GM19025 (cell line): Measurements from ENCODE around the gene PHLDB2.
"Not testable (repeated sequence)": the region's sequence is repeated elsewhere in the genome, so short reads cannot be mapped to it uniquely, and the experiment has no call there.

Experiments used
- ATAC-seq: cut with Tn5 transposase; IDR thresholded peaks from one replicate; pipeline ENCODE4 v1.9.1; 2021; ENCODE audit warnings: mild to moderate bottlenecking, low read depth, moderate library complexity; ENCODE audit not compliant: unreplicated experiment

The PHLDB2 gene

DNA sequence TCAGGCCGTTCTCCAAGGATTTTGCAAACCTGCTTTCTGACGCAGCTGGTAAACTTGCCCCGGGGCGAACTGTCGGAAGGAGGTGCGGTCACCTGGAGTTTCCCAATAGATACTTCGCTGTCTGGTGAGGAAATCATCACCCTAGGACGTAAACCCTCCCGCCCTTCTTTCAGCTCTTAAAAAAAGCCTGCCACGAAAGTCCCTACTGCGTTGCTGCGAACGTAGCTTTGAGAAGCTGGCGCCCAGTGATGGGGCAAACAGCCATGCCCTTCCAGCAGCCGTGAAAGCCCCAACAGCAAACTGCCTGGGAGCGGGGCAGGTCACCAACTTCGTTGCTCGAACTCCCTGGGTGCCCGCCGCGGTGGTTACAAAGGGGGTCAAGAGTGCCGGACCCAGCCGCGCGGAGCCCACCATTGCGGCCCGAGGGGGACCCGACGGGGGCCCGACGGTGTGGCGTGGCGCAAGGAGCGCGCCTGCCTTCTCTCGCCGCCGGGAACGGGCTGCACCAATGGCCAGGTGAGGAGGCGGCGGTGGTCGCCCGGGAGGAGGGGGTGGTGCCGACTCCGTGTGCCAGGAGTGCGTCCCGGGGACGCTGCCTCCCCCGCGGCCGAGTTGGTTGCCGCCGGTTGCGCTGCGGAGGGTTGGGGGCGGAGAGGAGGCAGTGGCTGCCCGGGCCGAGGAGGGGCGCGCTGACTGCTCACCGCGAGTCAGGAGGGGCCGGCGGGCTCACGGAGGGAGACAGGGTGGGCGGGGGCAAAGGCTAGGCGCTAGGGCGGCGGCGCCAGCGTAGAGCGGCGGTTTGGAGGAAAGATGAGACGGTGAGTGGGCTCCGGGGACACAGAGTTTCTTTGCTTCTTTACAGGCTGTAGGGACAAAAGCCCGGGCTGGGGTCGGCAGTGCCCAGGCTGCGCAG is at the start of gene PHLDB2:
TSS of gene PHLDB2 (plus strand) at position 205 of the 913 bp plus-strand sequence. CDS start 24,813 bp downstream, outside the sequence.
- peak; percentile 31 for ATAC-seq

DNA sequence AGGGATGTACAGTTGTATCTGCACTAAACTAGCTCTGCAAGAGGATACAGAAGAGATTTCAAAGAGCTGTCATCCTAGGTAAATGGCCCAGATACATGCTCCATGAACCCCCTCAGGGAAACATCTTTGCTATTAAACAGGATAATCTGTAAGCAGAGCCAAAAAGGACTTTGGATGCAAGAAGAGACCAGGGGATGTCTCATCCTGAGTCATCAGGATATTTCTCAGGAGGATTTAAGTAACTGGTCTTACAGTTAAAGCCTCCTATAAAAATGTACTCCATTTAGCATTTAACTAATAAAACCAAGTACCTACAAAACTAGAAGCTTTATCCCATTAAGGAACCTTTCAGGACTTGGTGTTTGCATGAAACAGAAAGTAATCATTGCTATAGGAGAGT is 48.2 kb upstream of the PHLDB2 start:
- no peak for ATAC-seq

DNA sequence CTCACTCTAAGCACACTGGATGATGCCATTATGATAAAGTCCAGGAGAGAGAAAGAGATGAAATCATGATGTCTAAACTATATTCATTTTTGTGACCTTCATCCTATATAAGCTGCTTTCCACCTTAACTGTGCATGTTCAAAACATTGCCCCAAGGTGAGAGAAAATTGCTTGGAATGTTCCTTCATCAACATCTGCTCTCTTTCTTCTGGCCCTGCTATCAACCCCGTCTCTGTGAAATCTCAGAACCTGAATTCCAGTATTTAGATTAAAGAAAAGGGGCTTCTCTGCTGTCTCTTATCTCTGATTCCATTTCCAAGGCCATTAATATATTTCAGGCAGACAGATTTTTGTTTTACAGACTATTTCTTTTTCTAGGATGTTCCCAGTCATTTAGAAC is 47.3 kb upstream of the PHLDB2 start:
- ATAC-seq: no peak

DNA sequence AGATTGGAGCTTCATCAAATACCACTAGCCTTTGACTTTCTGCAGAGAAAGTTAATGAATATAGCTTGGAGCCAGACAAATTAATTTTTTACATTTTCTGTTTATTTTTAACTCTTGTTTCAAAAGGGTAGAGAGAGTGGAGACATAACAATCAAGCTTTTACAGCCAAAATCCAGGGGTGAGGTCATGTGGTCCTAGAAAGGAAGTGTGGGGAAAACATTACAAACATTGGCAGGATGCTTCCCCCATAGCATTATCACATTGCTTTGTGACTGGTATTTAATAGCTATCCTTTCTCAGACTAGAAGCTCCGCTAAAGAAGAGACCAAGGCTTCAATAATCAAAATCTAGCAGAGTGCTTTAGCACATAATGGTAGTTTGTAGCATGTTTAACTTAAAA is 46.4 kb upstream of the PHLDB2 start:
- no peak for ATAC-seq

DNA sequence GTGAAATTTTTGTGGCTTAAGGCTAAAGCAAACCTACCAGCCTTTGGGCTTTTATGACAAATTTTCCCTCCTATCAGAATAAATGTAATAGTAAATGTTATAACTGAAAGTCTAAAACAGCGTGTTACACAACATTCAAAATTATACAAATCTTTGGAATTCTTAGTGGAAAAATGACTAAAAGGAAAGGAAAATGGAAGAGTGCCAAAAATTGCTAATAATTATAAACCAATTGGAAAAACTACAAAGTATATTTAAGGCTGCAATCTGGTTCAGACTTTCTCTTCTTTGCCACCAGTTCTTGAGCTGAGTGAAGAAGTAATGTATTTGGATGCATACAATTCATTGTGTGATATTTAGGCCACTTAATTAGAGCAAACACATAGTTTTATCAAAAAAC is 45.6 kb upstream of the PHLDB2 start:
- no peak for ATAC-seq

DNA sequence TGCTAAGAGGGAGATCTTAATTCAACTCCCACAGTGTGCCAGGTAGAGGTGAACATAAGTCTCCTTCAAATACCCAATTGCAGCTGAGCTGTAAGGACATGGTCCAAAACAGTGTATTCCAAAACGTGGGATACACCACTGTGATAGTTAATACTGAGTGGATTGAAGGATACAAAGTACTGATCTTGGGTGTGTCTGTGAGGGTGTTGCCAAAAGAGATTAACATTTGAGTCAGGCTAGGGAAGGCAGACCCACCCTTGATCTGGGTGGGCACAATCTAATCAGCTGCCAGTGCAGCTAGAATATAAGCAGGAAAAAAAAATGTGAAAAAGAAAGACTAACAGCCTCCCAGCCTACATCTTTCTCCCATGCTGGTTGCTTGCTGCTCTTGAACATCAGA is 45.1 kb upstream of the PHLDB2 start:
- no peak for ATAC-seq

DNA sequence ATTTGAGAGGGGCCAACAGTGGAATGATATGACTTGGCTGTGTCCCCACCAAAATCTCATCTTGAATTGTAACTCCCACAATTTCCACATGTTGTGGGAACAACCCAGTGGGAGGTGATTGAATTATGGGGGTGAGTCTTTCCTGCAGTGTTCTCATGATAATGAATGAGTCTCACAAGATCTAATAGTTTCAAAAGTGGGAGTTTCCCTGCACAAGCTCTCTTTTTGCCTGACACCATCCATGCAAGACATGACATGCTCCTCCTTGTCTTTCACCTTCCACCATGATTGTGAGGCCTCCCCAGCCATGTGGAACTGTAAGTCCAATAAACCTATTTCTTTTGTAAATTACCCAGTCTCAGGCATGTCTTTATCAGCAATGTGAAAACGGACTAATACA is 42.3 kb upstream of the PHLDB2 start:
- not testable (repeated sequence) for ATAC-seq

DNA sequence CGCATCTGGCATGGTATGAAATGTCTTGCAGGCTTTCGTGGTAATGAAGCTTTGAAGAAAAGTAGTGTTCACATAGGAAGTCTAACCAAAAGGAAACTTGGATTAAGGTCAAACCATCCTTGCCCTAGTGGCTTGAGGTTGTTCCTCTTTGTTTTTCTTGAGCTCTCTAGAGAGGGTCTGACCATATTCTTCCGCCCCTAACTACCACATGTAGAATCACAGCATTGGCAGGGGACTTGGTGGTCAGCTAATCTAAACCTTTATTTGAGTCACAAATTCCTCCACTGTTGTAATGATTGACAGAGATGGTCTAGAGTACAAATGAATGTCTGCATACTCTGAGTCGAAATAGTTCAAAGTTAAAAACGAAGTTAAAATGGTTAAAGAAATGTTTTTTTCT is 39.1 kb upstream of the PHLDB2 start:
- no peak for ATAC-seq

DNA sequence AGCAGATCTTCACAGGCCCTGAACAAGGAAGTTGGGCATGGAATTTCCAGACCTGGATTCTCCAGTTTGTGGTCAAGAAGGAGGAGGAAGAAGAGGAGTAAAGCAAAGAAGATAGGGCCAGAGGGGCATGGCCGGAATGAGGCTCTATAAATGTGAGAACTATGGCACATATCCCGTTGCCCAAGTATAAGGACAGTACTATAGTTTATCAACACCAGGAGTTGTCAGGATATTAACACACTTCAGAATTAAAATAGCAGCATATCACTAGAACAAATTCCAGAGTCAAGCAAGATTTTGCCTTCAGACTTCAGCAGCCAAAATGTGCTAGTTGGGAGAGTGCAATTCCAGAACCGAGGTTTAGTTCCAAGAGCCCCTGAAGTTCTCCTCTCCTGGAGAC is 38.4 kb upstream of the PHLDB2 start:
- ATAC-seq: no peak

DNA sequence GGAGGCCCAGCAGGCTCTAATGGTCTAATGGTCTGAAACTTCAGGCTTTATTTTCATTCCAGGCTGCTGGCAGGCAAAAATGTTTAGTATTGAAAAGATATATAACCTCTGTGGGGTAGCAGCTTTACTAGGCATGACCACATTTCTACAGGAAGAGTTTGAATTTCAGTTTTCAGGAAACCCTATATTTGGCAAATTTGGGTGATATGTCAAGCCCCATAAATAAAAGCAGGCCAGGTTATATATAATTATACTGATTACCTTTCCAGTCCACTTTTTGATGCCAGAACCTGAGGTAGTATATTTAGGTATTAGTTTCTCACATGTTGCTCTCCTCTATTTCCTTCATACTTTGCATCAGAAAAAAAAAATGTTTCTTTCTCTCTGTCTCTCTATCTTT is 37.2 kb upstream of the PHLDB2 start:
- ATAC-seq: no peak

DNA sequence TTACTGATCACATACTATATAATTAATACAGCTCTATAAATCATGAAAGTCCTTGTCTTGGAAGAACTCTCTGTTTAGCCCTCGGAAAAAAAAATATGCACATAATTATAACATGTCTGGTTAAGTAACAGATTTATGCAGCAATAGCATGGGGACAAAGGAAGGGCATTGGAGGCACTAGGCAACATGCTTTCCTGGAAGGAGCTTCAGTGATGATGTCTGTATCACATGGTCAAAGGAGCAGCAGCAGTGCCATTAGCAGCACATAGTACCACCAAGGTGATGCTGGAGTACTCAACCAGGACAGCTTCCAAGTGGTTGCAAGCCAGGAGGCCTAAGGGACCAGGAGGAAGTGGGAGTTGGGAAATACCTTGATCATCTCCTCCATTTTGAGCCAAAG is 36.3 kb upstream of the PHLDB2 start:
- ATAC-seq: no peak

DNA sequence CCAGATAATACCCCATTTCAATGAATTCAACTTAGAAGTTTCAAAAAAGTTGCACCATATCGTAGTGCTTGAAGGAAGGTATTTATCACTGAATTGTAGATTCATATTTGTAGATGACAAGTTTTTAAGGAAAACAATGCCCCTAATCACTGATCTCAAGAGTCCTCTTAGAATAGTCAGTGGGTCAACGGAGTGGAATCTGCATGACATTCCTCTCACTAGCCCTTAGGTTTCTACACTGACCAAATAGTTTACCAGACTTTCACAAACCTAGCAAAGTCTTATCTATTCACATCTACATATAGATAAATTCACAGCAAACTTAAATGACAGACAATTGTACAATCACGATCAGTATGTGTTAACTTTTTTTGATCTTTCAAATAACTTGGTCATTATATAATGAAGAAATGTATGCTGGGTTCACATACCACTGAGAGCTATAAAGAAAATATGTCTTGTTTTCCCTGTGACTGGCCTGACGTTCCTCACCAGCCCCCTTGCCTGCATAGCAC is 35.7 kb upstream of the PHLDB2 start:
- no peak for ATAC-seq

DNA sequence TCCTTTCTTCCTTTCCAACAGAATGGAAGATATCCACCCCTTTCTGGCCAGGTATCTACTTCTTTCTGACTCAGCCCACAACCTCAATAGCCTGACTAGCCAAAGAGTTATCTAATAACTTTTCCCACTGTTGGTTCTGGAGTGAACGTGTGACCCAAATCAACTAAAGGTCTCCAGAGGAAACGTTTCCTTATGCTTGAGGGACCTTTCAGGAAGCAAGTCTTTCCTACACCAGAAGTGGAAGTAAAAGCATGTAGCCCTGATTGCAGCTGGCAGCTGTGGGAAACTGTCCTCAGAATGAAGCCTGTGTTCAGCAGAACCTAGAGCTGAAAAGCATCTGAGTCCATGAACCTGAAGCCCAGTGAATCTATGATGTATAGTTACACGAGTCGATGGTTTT is 34.7 kb upstream of the PHLDB2 start:
- ATAC-seq: no peak

DNA sequence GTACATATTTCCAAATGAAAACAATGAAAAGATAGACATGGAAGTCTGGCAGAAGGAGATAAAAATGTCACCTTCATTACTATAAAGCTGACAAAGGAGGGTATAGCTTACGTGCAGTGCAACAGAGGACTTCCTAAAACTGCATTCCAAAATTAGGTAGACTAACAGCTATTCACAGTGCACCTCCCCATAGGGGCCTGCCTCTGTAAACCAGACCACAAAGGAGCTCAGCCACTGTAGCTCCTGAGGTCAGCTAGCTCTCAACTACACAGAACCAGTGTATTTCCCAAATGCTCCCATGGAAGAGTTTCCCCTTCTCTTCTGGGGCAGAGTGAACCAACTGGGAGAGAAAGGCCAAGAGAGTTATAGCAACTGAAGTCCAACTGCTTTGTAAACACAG is 31.2 kb upstream of the PHLDB2 start:
- no peak for ATAC-seq

DNA sequence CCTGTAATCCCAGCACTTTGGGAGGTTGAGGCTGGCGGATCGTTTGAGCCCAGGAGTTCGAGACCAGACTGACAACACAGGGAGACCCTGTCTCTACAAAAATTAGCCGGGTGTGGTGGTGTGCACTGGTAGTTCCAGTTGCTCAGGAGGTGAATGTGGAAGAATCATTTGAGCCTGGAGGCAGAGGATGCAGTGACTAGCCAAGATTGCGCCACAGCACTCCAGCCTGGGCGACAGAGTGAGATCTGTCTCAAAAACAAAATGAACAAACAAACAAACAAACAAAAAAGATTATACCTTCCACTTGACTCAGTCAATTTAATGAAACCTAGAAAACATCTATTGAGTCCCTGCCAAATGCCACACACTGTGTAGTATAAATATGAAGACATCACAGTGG is 30.5 kb upstream of the PHLDB2 start:
- no peak for ATAC-seq

DNA sequence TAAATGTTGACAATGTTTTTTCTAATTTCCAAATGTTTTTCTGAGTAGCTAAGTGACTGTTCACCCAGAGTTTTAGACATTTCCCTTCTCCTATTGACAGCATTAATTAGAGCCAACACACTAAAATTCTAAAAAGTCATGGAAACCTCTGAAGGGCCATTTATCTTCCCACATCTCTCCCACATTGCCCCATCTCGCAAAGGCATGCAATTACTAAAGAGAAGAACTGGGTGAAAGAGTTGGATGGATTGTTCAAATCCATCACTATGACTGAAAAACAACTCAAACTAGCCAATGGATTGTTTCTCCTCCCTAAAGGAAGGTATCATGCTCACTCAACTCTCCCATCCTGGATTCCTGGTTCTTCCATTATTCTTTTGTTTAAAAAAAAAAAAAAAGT is 30.0 kb upstream of the PHLDB2 start:
- no peak for ATAC-seq

DNA sequence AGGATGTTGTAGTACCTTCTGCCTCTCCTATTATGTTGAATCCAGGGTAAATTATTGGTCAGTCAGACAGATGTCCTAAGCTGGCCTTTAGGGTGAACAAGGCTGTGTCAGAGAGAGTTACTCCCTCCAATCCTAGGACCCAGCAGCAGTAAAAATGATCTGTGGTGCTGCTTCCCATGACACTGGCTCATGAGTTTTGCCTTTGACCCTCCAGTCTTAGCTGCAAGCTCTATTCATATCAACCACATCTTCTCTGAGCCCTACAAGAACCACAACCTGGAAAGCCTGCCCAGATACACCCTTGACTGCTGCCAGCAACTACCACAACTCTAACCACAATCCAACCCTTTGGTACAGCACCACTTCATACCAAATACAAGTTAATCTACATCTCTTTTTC is 27.2 kb upstream of the PHLDB2 start:
- ATAC-seq: no peak

DNA sequence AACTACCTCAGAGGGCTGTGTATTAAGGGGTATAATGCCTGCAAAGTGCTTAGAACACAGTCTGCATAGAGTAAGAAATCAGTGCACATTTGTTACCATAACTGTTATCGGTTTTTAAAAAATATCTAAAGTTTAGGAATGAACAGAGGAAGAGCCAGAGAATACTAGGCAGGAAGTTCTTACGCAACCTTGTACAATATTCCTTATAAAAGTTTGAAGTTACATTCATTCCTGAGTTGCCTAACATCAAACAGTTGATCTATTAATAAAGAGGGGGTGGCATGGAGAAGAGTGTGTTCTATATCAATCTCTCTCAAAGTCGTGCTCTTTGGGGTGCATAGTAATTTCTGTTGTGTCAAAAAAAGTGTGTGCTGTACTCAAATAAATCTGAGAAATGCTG is 22.0 kb upstream of the PHLDB2 start:
- no peak for ATAC-seq

DNA sequence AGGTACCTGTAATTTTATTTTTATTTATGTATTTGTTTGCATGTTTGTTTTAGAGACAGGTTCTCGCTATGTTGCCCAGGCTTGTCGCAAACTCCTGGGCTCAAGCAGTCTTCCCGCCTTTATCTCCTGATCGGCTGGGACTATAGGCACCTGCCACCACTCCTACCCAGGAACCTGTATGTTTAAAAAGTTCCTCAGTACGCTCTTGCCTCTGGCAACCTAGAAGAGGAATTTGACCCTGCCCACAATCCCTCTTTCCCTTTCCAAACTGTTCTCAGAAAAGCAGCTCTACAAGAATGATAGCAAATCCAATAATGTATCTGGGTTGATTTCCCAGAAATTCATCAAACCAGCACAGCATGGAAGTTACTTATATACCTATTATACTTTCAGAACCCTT is 20.9 kb upstream of the PHLDB2 start:
- ATAC-seq: no peak

DNA sequence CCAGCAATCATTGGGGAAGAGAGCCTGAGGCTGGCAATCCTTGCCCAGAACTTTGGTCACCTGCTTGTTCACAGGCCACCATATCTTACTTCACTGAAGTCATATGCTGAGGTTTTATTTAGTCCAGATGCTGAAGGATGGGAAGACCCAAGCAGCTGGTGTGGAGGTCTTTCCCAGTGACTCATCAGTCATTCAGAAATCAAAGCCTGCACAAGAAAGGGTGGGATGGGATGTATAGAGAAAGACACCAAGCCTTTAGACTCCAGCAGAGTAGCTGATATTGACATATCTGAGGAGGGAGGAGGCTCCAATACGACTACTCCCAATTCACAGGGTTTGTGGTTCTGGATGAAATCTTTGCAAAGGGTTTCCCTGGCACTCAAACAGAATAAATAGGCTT is 13.0 kb upstream of the PHLDB2 start:
- no peak for ATAC-seq

DNA sequence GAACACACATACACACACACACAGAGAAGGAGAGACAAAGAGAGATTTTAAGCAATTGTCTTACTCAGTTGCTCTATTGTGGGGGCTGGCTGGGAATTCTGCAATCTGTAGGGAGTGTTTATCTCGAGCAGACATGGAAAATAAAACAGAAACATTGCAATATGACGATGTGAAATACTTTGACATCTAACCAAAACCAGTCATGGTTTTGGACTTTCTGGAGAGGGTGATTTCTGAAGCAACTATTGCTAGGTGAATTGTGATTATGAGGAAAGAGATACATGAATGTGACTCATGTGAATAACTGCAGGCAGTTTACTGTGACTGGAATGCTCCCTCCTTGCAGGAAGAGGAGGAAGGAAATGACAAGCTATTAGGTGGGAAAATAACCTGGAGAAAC is 12.3 kb upstream of the PHLDB2 start:
- no peak for ATAC-seq

DNA sequence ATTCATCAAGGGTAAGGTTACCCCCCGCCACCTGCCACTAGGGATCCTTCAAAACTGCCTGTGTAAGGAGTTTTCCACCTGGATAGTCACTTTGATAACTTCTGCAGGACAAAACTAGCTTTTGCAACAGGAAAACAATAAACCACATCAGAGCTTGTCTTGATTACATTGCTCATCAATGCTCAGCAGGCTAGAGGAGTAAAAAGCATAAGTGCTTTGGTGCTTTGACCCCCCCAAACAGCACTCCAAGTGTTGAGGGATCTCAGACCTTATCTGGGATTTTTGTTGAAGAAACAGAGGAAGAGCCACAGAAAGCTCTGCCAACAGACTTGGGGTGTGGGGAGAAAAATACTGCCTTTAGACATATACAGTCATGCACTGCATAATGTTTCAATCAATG is 10.8 kb upstream of the PHLDB2 start:
- ATAC-seq: no peak
